Rectal smooth muscle tissue (tissue), 1 donor: ENCODE results near the gene SHLD1.

Experiments
- H3K27ac ChIP-seq: one replicate; pipeline ENCODE4 v1.7.0; 2013; ENCODE audit warnings: low read depth, low read length, inconsistent platforms
- H3K27me3 ChIP-seq: one replicate; pipeline ENCODE4 v1.7.0; 2013; ENCODE audit warnings: low read length; ENCODE audit not compliant: control insufficient read depth, insufficient read depth
- H3K36me3 ChIP-seq: one replicate; pipeline ENCODE4 v1.7.0; 2013; ENCODE audit warnings: low read length; ENCODE audit not compliant: control insufficient read depth, insufficient read depth
- H3K4me1 ChIP-seq: one replicate; pipeline ENCODE4 v1.7.0; 2013; ENCODE audit warnings: low read length; ENCODE audit not compliant: control insufficient read depth, insufficient read depth
- H3K4me3 ChIP-seq: one replicate; pipeline ENCODE4 v1.7.0; 2013; ENCODE audit warnings: low read length
- H3K9ac ChIP-seq: one replicate; pipeline ENCODE4 v1.7.0; 2013; ENCODE audit warnings: low read length

SHLD1 gene

GRCh38 chr20:5884465-5885335, 134.5 kb downstream of the SHLD1 start:
- H3K4me1 ChIP-seq: no peaks in the 10 kb centered on the region
- no peak overlapping the region for H3K4me3 ChIP-seq
- H3K36me3 ChIP-seq: no peaks in the 10 kb centered on the region
- H3K27ac ChIP-seq: no peak overlapping the region
- H3K9ac ChIP-seq: no peak overlapping the region
- no peaks in the 10 kb centered on the region for H3K27me3 ChIP-seq

GRCh38 chr20:5885866-5886265, 135.7 kb downstream of the SHLD1 start:
- Histone ChIP-seq H3K36me3 (no peaks in the 10 kb centered on the region), H3K27ac (no peak overlapping the region), H3K4me1 (no peaks in the 10 kb centered on the region), H3K27me3 (no peaks in the 10 kb centered on the region), H3K9ac (no peak overlapping the region), H3K4me3 (no peak overlapping the region)

DNA sequence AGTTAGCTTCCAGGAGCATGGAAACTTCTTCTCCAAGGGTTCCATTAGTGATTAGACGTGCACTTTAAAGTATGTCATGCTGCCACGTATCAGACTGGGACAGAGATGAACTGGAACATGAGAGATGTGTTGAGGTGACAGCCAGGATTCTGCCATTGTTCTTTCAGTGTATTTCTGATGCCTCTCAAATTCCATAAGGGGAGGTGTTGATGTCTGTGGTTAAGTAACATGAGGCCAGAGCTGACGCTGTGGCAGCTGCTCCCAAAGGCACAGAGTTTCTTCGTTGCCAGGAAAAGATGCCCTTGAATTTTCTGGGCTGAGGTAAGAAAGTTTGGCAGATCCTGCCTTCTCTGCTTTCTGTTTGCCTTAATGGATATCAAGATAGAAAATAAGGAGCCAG, 136.6 kb downstream of the SHLD1 start:
- no peaks in the 10 kb centered on the region for H3K27me3 ChIP-seq
- no peak overlapping the region for H3K9ac ChIP-seq
- no peak overlapping the region for H3K27ac ChIP-seq
- no peak overlapping the region for H3K4me3 ChIP-seq
- H3K36me3 ChIP-seq: no peaks in the 10 kb centered on the region
- no peaks in the 10 kb centered on the region for H3K4me1 ChIP-seq

GRCh38 chr20:5887386-5887785, 137.2 kb downstream of the SHLD1 start:
- no peak overlapping the region for H3K27ac ChIP-seq
- H3K36me3 ChIP-seq: no peaks in the 10 kb centered on the region
- no peaks in the 10 kb centered on the region for H3K4me1 ChIP-seq
- H3K9ac ChIP-seq: no peak overlapping the region
- no peaks in the 10 kb centered on the region for H3K27me3 ChIP-seq
- no peak overlapping the region for H3K4me3 ChIP-seq

GRCh38 chr20:5888041-5888440, 137.8 kb downstream of the SHLD1 start:
- no peak overlapping the region for H3K9ac ChIP-seq
- H3K27me3 ChIP-seq: no peaks in the 10 kb centered on the region
- no peak overlapping the region for H3K4me3 ChIP-seq
- H3K36me3 ChIP-seq: no peaks in the 10 kb centered on the region
- H3K27ac ChIP-seq: no peak overlapping the region
- no peaks in the 10 kb centered on the region for H3K4me1 ChIP-seq

- no peaks in the 10 kb centered on the region for H3K27me3 ChIP-seq
- no peaks in the 10 kb centered on the region for H3K36me3 ChIP-seq
- no peak overlapping the region for H3K4me3 ChIP-seq
- H3K9ac ChIP-seq: no peak overlapping the region
- no peaks in the 10 kb centered on the region for H3K4me1 ChIP-seq
- no peak overlapping the region for H3K27ac ChIP-seq
Measured at GRCh38 chr20:5890773-5891441, 140.7 kb downstream of the SHLD1 start.

DNA sequence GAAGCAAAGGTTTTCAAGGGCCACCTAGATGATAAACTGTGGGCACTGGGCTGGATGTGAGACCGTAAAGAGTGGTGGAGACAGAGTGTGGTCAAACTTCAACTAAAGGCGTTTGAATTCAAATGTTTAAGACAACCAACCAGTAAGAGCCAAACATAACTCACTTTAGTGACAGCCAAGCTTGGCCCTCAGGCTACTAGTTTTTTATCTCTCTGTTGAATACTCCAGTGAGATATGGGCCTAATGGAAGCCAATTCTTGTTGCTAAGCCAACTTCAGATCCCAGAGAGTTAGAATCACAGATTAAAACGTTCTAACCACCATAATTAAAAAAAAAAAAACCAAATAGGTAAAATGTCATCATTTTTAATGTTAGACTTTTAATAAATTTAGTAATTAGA, 142.9 kb downstream of the SHLD1 start:
- H3K4me3 ChIP-seq: no peak overlapping the region
- H3K4me1 ChIP-seq: no peaks in the 10 kb centered on the region
- H3K36me3 ChIP-seq: no peaks in the 10 kb centered on the region
- no peak overlapping the region for H3K9ac ChIP-seq
- H3K27me3 ChIP-seq: no peaks in the 10 kb centered on the region
- no peak overlapping the region for H3K27ac ChIP-seq

GRCh38 chr20:5893621-5894020, 143.4 kb downstream of the SHLD1 start:
- H3K36me3 ChIP-seq: no peaks in the 10 kb centered on the region
- no peaks in the 10 kb centered on the region for H3K27me3 ChIP-seq
- no peaks in the 10 kb centered on the region for H3K4me1 ChIP-seq
- no peak overlapping the region for H3K4me3 ChIP-seq
- H3K9ac ChIP-seq: no peak overlapping the region
- H3K27ac ChIP-seq: no peak overlapping the region

DNA sequence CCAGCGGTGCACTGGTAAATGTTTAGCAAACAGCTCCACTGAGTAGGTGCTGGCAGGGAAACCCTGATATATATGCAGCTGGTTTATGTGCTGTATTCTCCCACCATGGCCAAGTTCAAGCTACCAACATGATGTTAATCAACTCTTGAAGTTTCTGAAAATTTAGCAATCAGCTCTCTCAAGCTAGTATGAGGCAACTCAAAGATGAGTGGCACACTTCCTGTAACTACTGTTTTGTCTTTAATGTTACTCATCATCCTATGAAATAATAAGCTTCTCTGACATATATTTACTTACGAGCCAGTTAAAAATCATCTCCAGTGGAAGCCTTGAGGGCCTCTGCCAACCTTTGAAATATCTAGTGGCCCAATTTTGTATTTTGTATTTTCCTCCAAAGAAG, 145.4 kb downstream of the SHLD1 start:
- Histone ChIP-seq H3K9ac (no peak overlapping the region), H3K4me1 (no peaks in the 10 kb centered on the region), H3K4me3 (no peak overlapping the region), H3K27ac (no peak overlapping the region), H3K36me3 (no peaks in the 10 kb centered on the region), H3K27me3 (no peaks in the 10 kb centered on the region)

- Histone ChIP-seq H3K27me3 (no peaks in the 10 kb centered on the region), H3K27ac (no peak overlapping the region), H3K4me3 (no peak overlapping the region), H3K9ac (no peak overlapping the region), H3K36me3 (no peaks in the 10 kb centered on the region), H3K4me1 (no peaks in the 10 kb centered on the region)
Measured at GRCh38 chr20:5899444-5899843, 149.2 kb downstream of the SHLD1 start.

DNA sequence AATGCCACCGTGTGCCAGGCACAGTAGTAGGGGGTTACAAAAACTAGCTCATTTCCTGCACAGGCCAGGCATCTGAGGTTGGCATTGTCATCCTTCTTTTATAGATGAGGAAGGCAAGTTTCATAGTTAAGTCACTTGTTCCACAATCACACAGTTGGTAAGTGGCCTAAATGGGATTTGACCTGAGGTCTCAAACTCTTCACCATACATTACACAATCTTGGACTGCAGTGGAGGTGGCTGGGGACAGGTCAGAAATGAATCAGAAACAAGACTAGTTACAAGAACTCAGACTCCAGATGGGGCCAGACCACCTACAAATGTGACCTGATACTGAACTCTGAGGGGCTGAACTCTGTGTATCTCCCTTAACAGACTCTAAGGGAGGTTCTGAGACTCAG, 150.7 kb downstream of the SHLD1 start:
- H3K36me3 ChIP-seq: no peaks in the 10 kb centered on the region

DNA sequence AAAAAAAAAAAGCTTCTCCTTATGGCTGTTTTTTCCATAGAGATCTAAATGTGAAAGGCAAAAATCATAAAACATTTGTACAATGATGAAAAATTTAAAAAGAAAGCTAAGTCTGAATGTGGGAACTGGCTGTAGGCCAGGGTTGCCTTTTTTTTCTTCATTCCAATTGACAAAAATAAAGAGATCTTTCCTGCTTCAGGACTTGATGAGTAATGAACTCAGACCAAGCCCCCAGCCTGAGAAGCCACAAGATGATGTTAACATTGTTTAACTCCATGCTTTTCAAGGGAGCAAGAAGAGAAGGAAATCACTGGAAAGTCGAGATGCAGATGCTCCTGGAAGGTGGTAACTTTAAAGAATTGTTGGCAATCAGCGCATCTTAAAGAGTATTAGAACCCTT, 158.8 kb downstream of the SHLD1 start:
- Histone ChIP-seq H3K9ac (no peak overlapping the region), H3K27me3 (no peaks in the 10 kb centered on the region)

More for the DNA sequence above, 150.7 kb downstream of the SHLD1 start:
- H3K27me3 ChIP-seq: no peaks in the 10 kb centered on the region
- no peak overlapping the region for H3K4me3 ChIP-seq
- no peaks in the 10 kb centered on the region for H3K4me1 ChIP-seq
- H3K9ac ChIP-seq: no peak overlapping the region
- H3K27ac ChIP-seq: no peak overlapping the region

GRCh38 chr20:5910186-5910585, 160.0 kb downstream of the SHLD1 start:
- Histone ChIP-seq H3K9ac (no peak overlapping the region), H3K27ac (no peak overlapping the region), H3K4me3 (no peak overlapping the region), H3K4me1 (no peaks in the 10 kb centered on the region), H3K27me3 (no peaks in the 10 kb centered on the region), H3K36me3 (no peaks in the 10 kb centered on the region)

More for the DNA sequence above, 158.8 kb downstream of the SHLD1 start:
- no peak overlapping the region for H3K27ac ChIP-seq
- no peak overlapping the region for H3K4me3 ChIP-seq
- no peaks in the 10 kb centered on the region for H3K4me1 ChIP-seq
- H3K36me3 ChIP-seq: no peaks in the 10 kb centered on the region
